DOHH2 (cell line): Measurements from ENCODE around the gene CMSS1.

ENCODE experiments used
- H3F3A ChIP-seq: fragments of 200-600 bp; sonication (generic), shearing (Covaris generic); 2 replicates; pipeline ENCODE4 v1.6.0; 2016; ENCODE audit warnings: antibody characterized with exemption, mild to moderate bottlenecking; ENCODE audit not compliant: control insufficient read depth, insufficient read depth
- H3K27ac ChIP-seq: fragments of 200-600 bp; sonication (generic); 2 replicates; pipeline ENCODE4 v1.5.1; 2014; ENCODE audit warnings: low read depth, mild to moderate bottlenecking, low read length, moderate library complexity
- H3K27me3 ChIP-seq: fragments of 200-600 bp; sonication (generic); 2 replicates; pipeline ENCODE4 v1.6.1; 2014; ENCODE audit warnings: mild to moderate bottlenecking, low read length, mixed read lengths; ENCODE audit not compliant: control insufficient read depth
- H3K36me3 ChIP-seq: fragments of 200-600 bp; sonication (generic); 2 replicates; pipeline ENCODE4 v1.6.1; 2014; ENCODE audit warnings: mild to moderate bottlenecking, low read length, moderate library complexity, mixed read lengths; ENCODE audit not compliant: control insufficient read depth
- H3K4me1 ChIP-seq: fragments of 200-600 bp; sonication (generic); 2 replicates; pipeline ENCODE4 v1.6.1; 2014; ENCODE audit warnings: mild to moderate bottlenecking, low read length, mixed read lengths; ENCODE audit not compliant: control insufficient read depth
- H3K4me2 ChIP-seq: fragments of 200-600 bp; sonication (generic); 2 replicates; pipeline ENCODE4 v1.6.0; 2014; ENCODE audit warnings: mild to moderate bottlenecking, low read length, moderate library complexity
- H3K4me3 ChIP-seq: fragments of 200-600 bp; sonication (generic); 2 replicates; pipeline ENCODE4 v1.5.1; 2014; ENCODE audit warnings: mild to moderate bottlenecking, low read length, mixed read lengths
- H3K79me2 ChIP-seq: fragments of 200-600 bp; sonication (generic); 2 replicates; pipeline ENCODE4 v1.6.1; 2014; ENCODE audit warnings: mild to moderate bottlenecking, low read length, mixed read lengths; ENCODE audit not compliant: control insufficient read depth
- H3K9me2 ChIP-seq: fragments of 200-600 bp; sonication (generic); replicated peaks from 2 replicates; pipeline ENCODE4 v1.6.1; 2014; ENCODE audit warnings: mild to moderate bottlenecking, low read length, mixed read lengths; ENCODE audit not compliant: control insufficient read depth
- H3K9me3 ChIP-seq: fragments of 200-600 bp; sonication (generic); 2 replicates; pipeline ENCODE4 v1.6.1; 2014; ENCODE audit warnings: antibody characterized with exemption, low read length, mixed read lengths; ENCODE audit not compliant: control insufficient read depth, insufficient read depth
- H4K20me1 ChIP-seq: fragments of 200-600 bp; sonication (generic); 2 replicates; pipeline ENCODE4 v1.6.0; 2014; ENCODE audit warnings: low read depth, mild to moderate bottlenecking, antibody characterized with exemption, low read length, moderate library complexity; ENCODE audit not compliant: control insufficient read depth, insufficient read depth
- CTCF ChIP-seq: fragments of 200-600 bp; sonication (generic); IDR thresholded peaks from one replicate; pipeline ENCODE4 v1.5.1; 2014; ENCODE audit warnings: antibody characterized with exemption, mild to moderate bottlenecking, low read depth, low read length; ENCODE audit not compliant: poor library complexity, severe bottlenecking
- EZH2phosphoT487 ChIP-seq: fragments of 200-600 bp; sonication (generic); IDR thresholded peaks from 2 replicates; pipeline ENCODE4 v1.6.1; 2017; ENCODE audit warnings: borderline replicate concordance, mild to moderate bottlenecking, antibody characterized with exemption, low read length, moderate library complexity, mixed read lengths

The CMSS1 gene

GRCh38 chr3:99920481-99921376 lies 103.1 kb downstream of the CMSS1 start:
- H4K20me1 ChIP-seq, result no peaks in the 10 kb centered on the region
- no peaks in the 10 kb centered on the region; the same call in 1 of the 2 replicates for H3K9me2 ChIP-seq
- no peaks in the 10 kb centered on the region for H3F3A ChIP-seq
- TF ChIP-seq EZH2phosphoT487, result no peak
- no peak for TF ChIP-seq CTCF
- peak overlapping the region; percentile 40 for H3K4me2 ChIP-seq
- H3K4me3 ChIP-seq, result peak overlapping the region; percentile 5; the same call in 1 of the 2 replicates
- H3K27ac ChIP-seq, result no peak overlapping the region
- H3K36me3 ChIP-seq, result no peaks in the 10 kb centered on the region; the same call in 1 of the 2 replicates
- no peaks in the 10 kb centered on the region for H3K27me3 ChIP-seq
- H3K4me1 ChIP-seq, result peaks cover 10% of the 10 kb centered on the region
- no peaks in the 10 kb centered on the region for H3K9me3 ChIP-seq
- H3K79me2 ChIP-seq, result peaks cover 19% of the 10 kb centered on the region

- H3K27ac ChIP-seq, result no peak overlapping the region
- no peaks in the 10 kb centered on the region for H3F3A ChIP-seq
- H3K9me3 ChIP-seq, result no peaks in the 10 kb centered on the region
- H3K9me2 ChIP-seq, result no peaks in the 10 kb centered on the region; the same call in 1 of the 2 replicates
- H3K4me1 ChIP-seq, result peaks cover 10% of the 10 kb centered on the region
- H3K4me3 ChIP-seq, result no peak overlapping the region
- no peaks in the 10 kb centered on the region for H3K27me3 ChIP-seq
- no peak for TF ChIP-seq EZH2phosphoT487
- no peak for TF ChIP-seq CTCF
- H4K20me1 ChIP-seq, result no peaks in the 10 kb centered on the region
- no peaks in the 10 kb centered on the region for H3K36me3 ChIP-seq
- H3K79me2 ChIP-seq, result peaks cover 19% of the 10 kb centered on the region
- peak overlapping the region; percentile 40 for H3K4me2 ChIP-seq
Measured at GRCh38 chr3:99921377-99921695, 103.7 kb downstream of the CMSS1 start.

- no peaks in the 10 kb centered on the region for H3K9me3 ChIP-seq
- H3K27ac ChIP-seq, result no peak overlapping the region
- no peaks in the 10 kb centered on the region for H3K27me3 ChIP-seq
- H3K4me3 ChIP-seq, result no peak overlapping the region
- peaks cover 17% of the 10 kb centered on the region for H3K79me2 ChIP-seq
- H3K36me3 ChIP-seq, result no peaks in the 10 kb centered on the region
- peaks cover 10% of the 10 kb centered on the region for H3K4me1 ChIP-seq
- no peaks in the 10 kb centered on the region for H3F3A ChIP-seq
- no peaks in the 10 kb centered on the region; the same call in 1 of the 2 replicates for H3K9me2 ChIP-seq
- H4K20me1 ChIP-seq, result no peaks in the 10 kb centered on the region
- TF ChIP-seq CTCF (no peak), EZH2phosphoT487 (no peak)
- H3K4me2 ChIP-seq, result no peak overlapping the region
Measured at GRCh38 chr3:99921986-99922385, 104.3 kb downstream of the CMSS1 start.
